ENCODE data around the gene TMPRSS4. TPM values are rescaled to one million over a fixed set of nuclear protein-coding genes. Genes with fewer than 3 reads are reported as not detected.

The TMPRSS4 gene
- total RNA-seq, 3 donors from 2014 or later (not counting 1 experiment from before 2014, with no cell fraction given) = not detected

GRCh38 chr11:118099838-118100556 is 23.1 kb downstream of the TMPRSS4 start:
- peaks cover 0 to 9% of the 10 kb centered on the region in 2 donors for H3K27me3 Mint-ChIP-seq (ENCODE audit: low read depth in 2 of 2)
- Histone ChIP-seq H3K9me3 (ENCODE audit: control insufficient read depth, insufficient read depth, low read length) (no peaks in the 10 kb centered on the region), H3K4me3 (ENCODE audit: low read length) (no peak overlapping the region), H3K27me3 (ENCODE audit: control insufficient read depth, insufficient read depth, low read length) (no peaks in the 10 kb centered on the region), H3K4me1 (ENCODE audit: control insufficient read depth, insufficient read depth, low read length) (no peaks in the 10 kb centered on the region), H3K36me3 (ENCODE audit: control insufficient read depth, insufficient read depth, low read length) (no peaks in the 10 kb centered on the region), H3K27ac (ENCODE audit: low read length) (no peak overlapping the region)
- no peaks in the 10 kb centered on the region for H3K36me3 Mint-ChIP-seq
- H3K4me3 Mint-ChIP-seq = no peak overlapping the region
- WGBS (ENCODE audit: insufficient coverage) = 93% methylated on average over 10 of the region's 10 CpGs
- DNase-seq (no peak), ATAC-seq (no peak)
- intact Hi-C loops (cut with micrococcal nuclease) = no loop called here
- no peak overlapping the region for H3K27ac Mint-ChIP-seq
- no peak for TF ChIP-seq CTCF (IDR thresholded peaks at IDR 0.05)
- H3K9me3 Mint-ChIP-seq = no peaks in the 10 kb centered on the region
- peaks cover 0 to 6% of the 10 kb centered on the region in 2 donors for H3K4me1 Mint-ChIP-seq

- no peaks in the 10 kb centered on the region for H3K9me3 Mint-ChIP-seq
- WGBS (ENCODE audit: insufficient coverage) = 89% methylated on average over 2 of the region's 3 CpGs
- no peaks in the 10 kb centered on the region for H3K36me3 Mint-ChIP-seq
These were observed 23.9 kb downstream of the TMPRSS4 start for GRCh38 chr11:118100691-118101232.

GRCh38 chr11:118102721-118103261 is 25.9 kb downstream of the TMPRSS4 start:
- Mint-ChIP-seq H3K27ac (no peak overlapping the region), H3K9me3 (no peaks in the 10 kb centered on the region), H3K27me3 (ENCODE audit: low read depth in 2 of 2) (peaks cover 0 to 11% of the 10 kb centered on the region in 2 donors), H3K4me3 (no peak overlapping the region), H3K36me3 (no peaks in the 10 kb centered on the region), H3K4me1 (peaks cover 0 to 6% of the 10 kb centered on the region in 2 donors)
- DNase-seq (no peak), ATAC-seq (no peak)
- Histone ChIP-seq H3K27ac (ENCODE audit: low read length) (no peak overlapping the region), H3K4me3 (ENCODE audit: low read length) (no peak overlapping the region), H3K27me3 (ENCODE audit: control insufficient read depth, insufficient read depth, low read length) (no peaks in the 10 kb centered on the region), H3K9me3 (ENCODE audit: control insufficient read depth, insufficient read depth, low read length) (no peaks in the 10 kb centered on the region), H3K36me3 (ENCODE audit: control insufficient read depth, insufficient read depth, low read length) (no peaks in the 10 kb centered on the region), H3K4me1 (ENCODE audit: control insufficient read depth, insufficient read depth, low read length) (no peaks in the 10 kb centered on the region)
- 87% methylated on average over 13 of the region's 13 CpGs for WGBS (ENCODE audit: insufficient coverage)
- intact Hi-C loops (cut with micrococcal nuclease) = no loop called here
- TF ChIP-seq CTCF (IDR thresholded peaks at IDR 0.05) = no peak

More at GRCh38 chr11:118100691-118101232, 23.9 kb downstream of the TMPRSS4 start:
- no peak for TF ChIP-seq CTCF (IDR thresholded peaks at IDR 0.05)
- DNase-seq = no peak
- no peaks in the 10 kb centered on the region for H3K36me3 ChIP-seq (ENCODE audit: control insufficient read depth, insufficient read depth, low read length)
- H3K27me3 ChIP-seq (ENCODE audit: control insufficient read depth, insufficient read depth, low read length) = no peaks in the 10 kb centered on the region
- H3K4me1 Mint-ChIP-seq = peaks cover 0 to 6% of the 10 kb centered on the region in 2 donors
- H3K9me3 ChIP-seq (ENCODE audit: control insufficient read depth, insufficient read depth, low read length) = no peaks in the 10 kb centered on the region
- H3K27ac ChIP-seq (ENCODE audit: low read length) = no peak overlapping the region
- ATAC-seq = no peak
- H3K4me3 Mint-ChIP-seq = no peak overlapping the region
- no peak overlapping the region for H3K4me3 ChIP-seq (ENCODE audit: low read length)
- H3K27me3 Mint-ChIP-seq (ENCODE audit: low read depth in 2 of 2) = peaks cover 0 to 9% of the 10 kb centered on the region in 2 donors
- H3K4me1 ChIP-seq (ENCODE audit: control insufficient read depth, insufficient read depth, low read length) = no peaks in the 10 kb centered on the region
- no peak overlapping the region for H3K27ac Mint-ChIP-seq
- intact Hi-C loops (cut with micrococcal nuclease) = no loop called here

Measured in natural killer cell (primary cell).